GM12878 (cell line): Measurements from ENCODE around the gene MYBPC1. TPM values are rescaled to one million over a fixed set of nuclear protein-coding genes. Genes with fewer than 3 reads are reported as not detected.

Experiments used
- ATAC-seq: fragments of 200-7000 bp; cut with Tn5 transposase; 3 replicates; pipeline ENCODE4 v1.9.1; 2020; ENCODE audit warnings: mild to moderate bottlenecking, moderate library complexity
- BruUV-seq: library from RNA; stranded (reverse); fragments of 400-500 nt; replicated peaks from 2 replicates; lab custom pipeline; 2021; lab: Mats Ljungman, UMichigan
- CTCF ChIA-PET: fragments of 300-600 bp; sonication (Branson Sonifier 250); formaldehyde crosslinking; extraction: SDS; loops from one replicate; lab custom pipeline; 2021; ENCODE audit warnings: inconsistent platforms; lab: Yijun Ruan, JAX
- POLR2A ChIA-PET: fragments of 350-600 bp; formaldehyde crosslinking; extraction: SDS; loops from one replicate; lab custom pipeline; 2021; ENCODE audit warnings: inconsistent platforms; lab: Charles Lee
- RAD21 ChIA-PET: fragments of 300-600 bp; sonication (Branson Sonifier 250); formaldehyde crosslinking; loops from one replicate; lab custom pipeline; 2023; ENCODE audit warnings: antibody characterized with exemption; ENCODE audit not compliant: unreplicated experiment; lab: Charles Lee
- SMC1A ChIA-PET: fragments of 300-600 bp; sonication (Branson Sonifier 250); formaldehyde crosslinking; loops from one replicate; lab custom pipeline; 2023; ENCODE audit not compliant: unreplicated experiment, uncharacterized antibody; lab: Charles Lee
- DNase-seq: peaks from one replicate; pipeline ENCODE4 v3.0.0-alpha.2; 2011; ENCODE audit warnings: low read depth, low spot score
- FAIRE-seq: peaks from 3 replicates; lab custom pipeline; 2011; peaks lifted over from hg19 to GRCh38; lab: Jason Lieb, UNC
- H2AFZ ChIP-seq: 2 replicates; pipeline ENCODE4 v1.6.0; 2011; ENCODE audit warnings: low read depth, low read length, control low read depth; ENCODE audit not compliant: control insufficient read depth
- H3K27ac ChIP-seq: 2 replicates; pipeline ENCODE4 v1.5.1; 2011; ENCODE audit warnings: control low read depth; ENCODE audit not compliant: control insufficient read depth, insufficient read depth
- H3K27me3 ChIP-seq, 2 experiments: replicated peaks in 1 of 2; 2 replicates each; pipeline versions ENCODE4 v1.6.0 to v1.6.1; 2011; ENCODE audit warnings: low read length in 1 of 2; ENCODE audit not compliant: control insufficient read depth in 2 of 2, insufficient read depth in 2 of 2
- H3K36me3 ChIP-seq, 2 experiments: 2 replicates each; pipeline ENCODE4 v1.5.1; 2011; ENCODE audit warnings: low read length in 1 of 2; ENCODE audit not compliant: control insufficient read depth in 2 of 2, insufficient read depth in 2 of 2
- H3K4me1 ChIP-seq: 2 replicates; pipeline ENCODE4 v1.6.1; 2011; ENCODE audit warnings: mild to moderate bottlenecking, low read length, moderate library complexity, mixed read lengths; ENCODE audit not compliant: control insufficient read depth, insufficient read depth
- H3K4me2 ChIP-seq: 2 replicates; pipeline ENCODE4 v1.6.0; 2011; ENCODE audit warnings: control low read depth; ENCODE audit not compliant: control insufficient read depth, insufficient read depth
- H3K4me3 ChIP-seq: fragments of 200-600 bp; sonication (generic); 2 replicates; pipeline ENCODE4 v1.5.1; 2016
- H3K79me2 ChIP-seq: 2 replicates; pipeline ENCODE4 v1.6.0; 2011; ENCODE audit warnings: low read length; ENCODE audit not compliant: control insufficient read depth, insufficient read depth
- H3K9ac ChIP-seq: 2 replicates; pipeline ENCODE4 v1.8.0; 2011; ENCODE audit warnings: low read length, control low read depth, mixed read lengths; ENCODE audit not compliant: control insufficient read depth, insufficient read depth
- H3K9me3 ChIP-seq: replicated peaks from 3 replicates; pipeline ENCODE4 v1.5.1; 2011; ENCODE audit warnings: mild to moderate bottlenecking, low read length; ENCODE audit not compliant: control insufficient read depth, insufficient read depth
- H4K20me1 ChIP-seq: 2 replicates; pipeline ENCODE4 v1.6.0; 2011; ENCODE audit not compliant: control insufficient read depth, insufficient read depth
- EGR1 ChIP-seq, 2 experiments: IDR thresholded peaks; 1 replicate in 1 of 2; 2 replicates in 1 of 2; pipeline ENCODE4 v1.6.1; 2011 to 2012; ENCODE audit warnings: low read depth in 2 of 2, low read length in 2 of 2, borderline replicate concordance in 1 of 2, mild to moderate bottlenecking in 1 of 2, moderate library complexity in 1 of 2
- KDM1A ChIP-seq: fragments of 200-600 bp; sonication (generic); IDR thresholded peaks from 2 replicates; pipeline ENCODE4 v1.6.1; 2016; ENCODE audit warnings: borderline replicate concordance
- KLF5 ChIP-seq: fragments of 450-650 bp; IDR thresholded peaks from 2 replicates; pipeline ENCODE4 v1.6.1; 2014; ENCODE audit warnings: mild to moderate bottlenecking; ENCODE audit not compliant: partially characterized antibody
- PAX5 ChIP-seq: IDR thresholded peaks from 2 replicates; pipeline ENCODE4 v1.6.1; 2011; ENCODE audit warnings: low read depth, low read length, borderline replicate concordance
- RCOR1 ChIP-seq: conservative IDR thresholded peaks from 2 replicates; pipeline ENCODE4 v1.6.1; 2012; ENCODE audit warnings: low read depth, low read length, improper control_type of control experiment
- SMC3 ChIP-seq: IDR thresholded peaks from 2 replicates; pipeline ENCODE4 v1.6.1; 2011; ENCODE audit warnings: low read length, improper control_type of control experiment, borderline replicate concordance
- YBX1 ChIP-seq: fragments of 450-650 bp; IDR thresholded peaks from 2 replicates; pipeline ENCODE4 v1.6.1; 2016; ENCODE audit warnings: antibody characterized with exemption
- ZZZ3 ChIP-seq: IDR thresholded peaks from 2 replicates; pipeline ENCODE4 v1.6.1; 2011; ENCODE audit warnings: low read depth; ENCODE audit not compliant: control insufficient read depth, insufficient read length
- WGBS: methylation state at CpG from one replicate; pipeline ENCODE4 v1.1.6; 2016; ENCODE audit warnings: low lambda C conversion rate; ENCODE audit not compliant: insufficient replicate concordance, insufficient coverage; ENCODE audit errors: missing lambda C conversion rate; 5-methylcytosine and 5-hydroxymethylcytosine counted together
- in situ Hi-C: fragments of 300-500 bp; cut with MboI; formaldehyde crosslinking; loops from 9 replicates; pipeline ENCODE4 v1.14.3; 2018; ENCODE audit warnings: mixed read lengths
- intact Hi-C: fragments of 100-400 bp; cut with micrococcal nuclease; formaldehyde crosslinking; loops from one replicate; pipeline ENCODE4 v1.14.2; 2022; ENCODE audit not compliant: unreplicated experiment
- polyA plus RNA-seq, 11 experiments: library from polyadenylated mRNA; depleted of rRNA in 4 of 11; unstranded in 6 of 11; stranded (reverse) in 5 of 11; fragments of >200 nt; fragmentation: Nextera tagmentation in 4 of 11; fragmentation: Illumina TruSeq in 1 of 11; extraction: Ambion mirVana in 4 of 11; extraction: Trizol in 1 of 11; gene quantifications; 1 replicate in 1 of 11; 2 replicates in 10 of 11; pipeline versions ENCODE4 v1.2.1 to v1.2.3, GENCODE V29; 2011 to 2016; ENCODE audit warnings: inconsistent platforms in 2 of 11, missing spikeins in 2 of 11, low read depth in 1 of 11
- total RNA-seq, 4 experiments: library from RNA; depleted of rRNA in 3 of 4; stranded (reverse); fragments of >200 nt in 3 of 4; fragmentation: Illumina TruSeq in 1 of 4; extraction: Trizol in 1 of 4; gene quantifications; 2 replicates each; pipeline versions ENCODE4 v1.2.1 to v1.2.3, GENCODE V29; 2013 to 2021
- TF ChIP-seq, protein P1 (sequence below): fragments of 450-650 bp; formaldehyde crosslinking; IDR thresholded peaks from 2 replicates; pipeline ENCODE4 v1.5.0; 2022; ENCODE audit warnings: mild to moderate bottlenecking, missing genetic modification characterization
- TF ChIP-seq, protein P2 (sequence below): IDR thresholded peaks from 2 replicates; pipeline ENCODE4 v1.6.1; 2012; ENCODE audit warnings: improper control_type of control experiment, low read depth, low read length; ENCODE audit not compliant: insufficient replicate concordance

MYBPC1 gene
- total and polyA plus RNA-seq, 10 of the 15 experiments (the other 5 are each of a cell fraction or from before 2014, with no cell fraction given): not detected

- WGBS: 98% methylated on average over 2 of the region's 2 CpGs
- H3K79me2 ChIP-seq: no peaks in the 10 kb centered on the region
- ATAC-seq (no peak), FAIRE-seq (no peak), DNase-seq (no peak)
- no peak overlapping the region for H3K4me3 ChIP-seq
- H3K27me3 ChIP-seq: no peaks in the 10 kb centered on the region
- no peak overlapping the region for H2AFZ ChIP-seq
- no peak overlapping the region for H3K4me2 ChIP-seq
- RAD21 ChIA-PET: no interaction called here
- BruUV-seq: no TSS peak
- no peak overlapping the region for H3K27ac ChIP-seq
- TF ChIP-seq PAX5 (no peak), ZZZ3 (no peak), KDM1A (no peak), YBX1 (no peak), SMC3 (no peak), KLF5 (no peak), RCOR1 (no peak), EGR1 (IDR thresholded peaks at IDR 0.05; ENCODE audit: borderline replicate concordance in 1 of 2, low read depth in 2 of 2, low read length in 2 of 2) (no peak)
- TF ChIP-seq, protein P1, sequence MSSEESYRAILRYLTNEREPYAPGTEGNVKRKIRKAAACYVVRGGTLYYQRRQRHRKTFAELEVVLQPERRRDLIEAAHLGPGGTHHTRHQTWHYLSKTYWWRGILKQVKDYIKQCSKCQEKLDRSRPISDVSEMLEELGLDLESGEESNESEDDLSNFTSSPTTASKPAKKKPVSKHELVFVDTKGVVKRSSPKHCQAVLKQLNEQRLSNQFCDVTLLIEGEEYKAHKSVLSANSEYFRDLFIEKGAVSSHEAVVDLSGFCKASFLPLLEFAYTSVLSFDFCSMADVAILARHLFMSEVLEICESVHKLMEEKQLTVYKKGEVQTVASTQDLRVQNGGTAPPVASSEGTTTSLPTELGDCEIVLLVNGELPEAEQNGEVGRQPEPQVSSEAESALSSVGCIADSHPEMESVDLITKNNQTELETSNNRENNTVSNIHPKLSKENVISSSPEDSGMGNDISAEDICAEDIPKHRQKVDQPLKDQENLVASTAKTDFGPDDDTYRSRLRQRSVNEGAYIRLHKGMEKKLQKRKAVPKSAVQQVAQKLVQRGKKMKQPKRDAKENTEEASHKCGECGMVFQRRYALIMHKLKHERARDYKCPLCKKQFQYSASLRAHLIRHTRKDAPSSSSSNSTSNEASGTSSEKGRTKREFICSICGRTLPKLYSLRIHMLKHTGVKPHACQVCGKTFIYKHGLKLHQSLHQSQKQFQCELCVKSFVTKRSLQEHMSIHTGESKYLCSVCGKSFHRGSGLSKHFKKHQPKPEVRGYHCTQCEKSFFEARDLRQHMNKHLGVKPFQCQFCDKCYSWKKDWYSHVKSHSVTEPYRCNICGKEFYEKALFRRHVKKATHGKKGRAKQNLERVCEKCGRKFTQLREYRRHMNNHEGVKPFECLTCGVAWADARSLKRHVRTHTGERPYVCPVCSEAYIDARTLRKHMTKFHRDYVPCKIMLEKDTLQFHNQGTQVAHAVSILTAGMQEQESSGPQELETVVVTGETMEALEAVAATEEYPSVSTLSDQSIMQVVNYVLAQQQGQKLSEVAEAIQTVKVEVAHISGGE (CRISPR knock-in tag): no peak
- TF ChIP-seq, protein P2, sequence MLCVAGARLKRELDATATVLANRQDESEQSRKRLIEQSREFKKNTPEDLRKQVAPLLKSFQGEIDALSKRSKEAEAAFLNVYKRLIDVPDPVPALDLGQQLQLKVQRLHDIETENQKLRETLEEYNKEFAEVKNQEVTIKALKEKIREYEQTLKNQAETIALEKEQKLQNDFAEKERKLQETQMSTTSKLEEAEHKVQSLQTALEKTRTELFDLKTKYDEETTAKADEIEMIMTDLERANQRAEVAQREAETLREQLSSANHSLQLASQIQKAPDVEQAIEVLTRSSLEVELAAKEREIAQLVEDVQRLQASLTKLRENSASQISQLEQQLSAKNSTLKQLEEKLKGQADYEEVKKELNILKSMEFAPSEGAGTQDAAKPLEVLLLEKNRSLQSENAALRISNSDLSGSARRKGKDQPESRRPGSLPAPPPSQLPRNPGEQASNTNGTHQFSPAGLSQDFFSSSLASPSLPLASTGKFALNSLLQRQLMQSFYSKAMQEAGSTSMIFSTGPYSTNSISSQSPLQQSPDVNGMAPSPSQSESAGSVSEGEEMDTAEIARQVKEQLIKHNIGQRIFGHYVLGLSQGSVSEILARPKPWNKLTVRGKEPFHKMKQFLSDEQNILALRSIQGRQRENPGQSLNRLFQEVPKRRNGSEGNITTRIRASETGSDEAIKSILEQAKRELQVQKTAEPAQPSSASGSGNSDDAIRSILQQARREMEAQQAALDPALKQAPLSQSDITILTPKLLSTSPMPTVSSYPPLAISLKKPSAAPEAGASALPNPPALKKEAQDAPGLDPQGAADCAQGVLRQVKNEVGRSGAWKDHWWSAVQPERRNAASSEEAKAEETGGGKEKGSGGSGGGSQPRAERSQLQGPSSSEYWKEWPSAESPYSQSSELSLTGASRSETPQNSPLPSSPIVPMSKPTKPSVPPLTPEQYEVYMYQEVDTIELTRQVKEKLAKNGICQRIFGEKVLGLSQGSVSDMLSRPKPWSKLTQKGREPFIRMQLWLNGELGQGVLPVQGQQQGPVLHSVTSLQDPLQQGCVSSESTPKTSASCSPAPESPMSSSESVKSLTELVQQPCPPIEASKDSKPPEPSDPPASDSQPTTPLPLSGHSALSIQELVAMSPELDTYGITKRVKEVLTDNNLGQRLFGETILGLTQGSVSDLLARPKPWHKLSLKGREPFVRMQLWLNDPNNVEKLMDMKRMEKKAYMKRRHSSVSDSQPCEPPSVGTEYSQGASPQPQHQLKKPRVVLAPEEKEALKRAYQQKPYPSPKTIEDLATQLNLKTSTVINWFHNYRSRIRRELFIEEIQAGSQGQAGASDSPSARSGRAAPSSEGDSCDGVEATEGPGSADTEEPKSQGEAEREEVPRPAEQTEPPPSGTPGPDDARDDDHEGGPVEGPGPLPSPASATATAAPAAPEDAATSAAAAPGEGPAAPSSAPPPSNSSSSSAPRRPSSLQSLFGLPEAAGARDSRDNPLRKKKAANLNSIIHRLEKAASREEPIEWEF: no peak
- peaks cover 4% of the 10 kb centered on the region; the same call in 1 of the 2 replicates for H4K20me1 ChIP-seq
- POLR2A ChIA-PET: no interaction called here
- SMC1A ChIA-PET: interaction anchor here (0.8 to 1.2 kb wide), 4 partner anchors 8 to 58 kb away, joined by 3 to 5 read pairs (median 4); no protein-coding TSS in a partner anchor
- in situ Hi-C loops (no loop called here), intact Hi-C loops (no loop called here)
- no peak overlapping the region for H3K9ac ChIP-seq
- H3K4me1 ChIP-seq: no peaks in the 10 kb centered on the region
- CTCF ChIA-PET: interaction anchor here (0.6 to 1.2 kb wide), 3 partner anchors 14 to 110 kb away, joined by 3 read pairs; no protein-coding TSS in a partner anchor
- H3K9me3 ChIP-seq: no peaks in the 10 kb centered on the region
- H3K36me3 ChIP-seq: no peaks in the 10 kb centered on the region
Observed at GRCh38 chr12:101713930-101714329, 119.2 kb downstream of the MYBPC1 start.
